ENCODE measurements around the gene PPM1J.

Gene PPM1J

GRCh38 chr1:112672009-112672408 is 43.1 kb downstream of the PPM1J start:
- Histone ChIP-seq H2AFZ (no peak overlapping the region), H3K9ac (no peak overlapping the region), H3K27me3 (ENCODE audit: control insufficient read depth, insufficient read depth, low read length) (no peaks in the 10 kb centered on the region), H3K4me3 (ENCODE audit: low read depth, low read length) (no peak overlapping the region), H3K9me3 (ENCODE audit: control insufficient read depth, low read length) (no peaks in the 10 kb centered on the region), H3K27ac (no peak overlapping the region), H3K4me2 (ENCODE audit: low read length) (no peak overlapping the region), H3K4me1 (peaks cover 6% of the 10 kb centered on the region), H3K36me3 (ENCODE audit: control insufficient read depth, insufficient read depth, low read length) (no peaks in the 10 kb centered on the region), H3K79me2 (peaks cover 3% of the 10 kb centered on the region)
- TF ChIP-seq CTCF (IDR thresholded peaks at IDR 0.05) = no peak

GRCh38 chr1:112666946-112667345 is 48.2 kb downstream of the PPM1J start:
- H3K27me3 ChIP-seq (ENCODE audit: control insufficient read depth, insufficient read depth, low read length) = no peaks in the 10 kb centered on the region
- H3K9me3 ChIP-seq (ENCODE audit: control insufficient read depth, low read length) = no peaks in the 10 kb centered on the region
- no peak for TF ChIP-seq CTCF (IDR thresholded peaks at IDR 0.05)
- no peaks in the 10 kb centered on the region for H3K79me2 ChIP-seq
- no peak overlapping the region for H3K4me2 ChIP-seq (ENCODE audit: low read length)
- no peaks in the 10 kb centered on the region for H3K4me1 ChIP-seq
- H3K36me3 ChIP-seq (ENCODE audit: control insufficient read depth, insufficient read depth, low read length) = no peaks in the 10 kb centered on the region
- H2AFZ ChIP-seq = no peak overlapping the region
- no peak overlapping the region for H3K27ac ChIP-seq
- no peak overlapping the region for H3K9ac ChIP-seq
- no peak overlapping the region for H3K4me3 ChIP-seq (ENCODE audit: low read depth, low read length)

GRCh38 chr1:112665857-112666256 is 49.3 kb downstream of the PPM1J start:
- Histone ChIP-seq H3K27ac (no peak overlapping the region), H3K9ac (no peak overlapping the region), H3K4me2 (ENCODE audit: low read length) (no peak overlapping the region), H3K4me3 (ENCODE audit: low read depth, low read length) (no peak overlapping the region), H3K9me3 (ENCODE audit: control insufficient read depth, low read length) (no peaks in the 10 kb centered on the region), H2AFZ (no peak overlapping the region), H3K27me3 (ENCODE audit: control insufficient read depth, insufficient read depth, low read length) (no peaks in the 10 kb centered on the region), H3K4me1 (no peaks in the 10 kb centered on the region), H3K79me2 (no peaks in the 10 kb centered on the region), H3K36me3 (ENCODE audit: control insufficient read depth, insufficient read depth, low read length) (no peaks in the 10 kb centered on the region)
- no peak for TF ChIP-seq CTCF (IDR thresholded peaks at IDR 0.05)
